DMS153 (cell line): ENCODE measurements around the gene FASTK.

ENCODE experiments used
- DNase-seq: peaks from one replicate; lab custom pipeline; 2025; lab: John Stamatoyannopoulos, UW

The FASTK gene

GRCh38 chr7:151081170-151082101 is 827 bp upstream of the FASTK start:
- no peak for DNase-seq

- no peak for DNase-seq
Observed at GRCh38 chr7:151080067-151080521, 515 bp downstream of the FASTK start.

- DNase-seq: no peak
Observed at GRCh38 chr7:151079199-151079910, 1.3 kb downstream of the FASTK start.

- DNase-seq: no peak
Observed at GRCh38 chr7:151078233-151079040, 2.2 kb downstream of the FASTK start.

GRCh38 chr7:151077705-151078232 is 2.8 kb downstream of the FASTK start:
- no peak for DNase-seq

- no peak for DNase-seq
Observed at GRCh38 chr7:151076863-151077704, 3.5 kb downstream of the FASTK start.

GRCh38 chr7:151075978-151076426 is 4.6 kb downstream of the FASTK start:
- DNase-seq: no peak

- no peak for DNase-seq
Observed at GRCh38 chr7:151075662-151075971, 5.0 kb downstream of the FASTK start.

- no peak for DNase-seq
Observed at GRCh38 chr7:151074817-151075661, 5.6 kb downstream of the FASTK start.

GRCh38 chr7:151073990-151074389 is 6.6 kb downstream of the FASTK start:
- no peak for DNase-seq

GRCh38 chr7:151071032-151071866 is 9.4 kb downstream of the FASTK start:
- DNase-seq: no peak

GRCh38 chr7:151070574-151070960 is 10.0 kb downstream of the FASTK start:
- no peak for DNase-seq

GRCh38 chr7:151069841-151070573 is 10.6 kb downstream of the FASTK start:
- DNase-seq: no peak

- DNase-seq: no peak
Observed at GRCh38 chr7:151068069-151068773, 12.4 kb downstream of the FASTK start.

GRCh38 chr7:151066273-151066974 is 14.2 kb downstream of the FASTK start:
- no peak for DNase-seq

- DNase-seq: no peak
Observed at GRCh38 chr7:151065516-151065915, 15.1 kb downstream of the FASTK start.

- no peak for DNase-seq
Observed at GRCh38 chr7:151064993-151065392, 15.6 kb downstream of the FASTK start.
